ENCODE results near the gene NUB1. TPM values are rescaled to one million over a fixed set of nuclear protein-coding genes. Genes with fewer than 3 reads are reported as not detected.

NUB1 gene
- polyA plus RNA-seq, 1 donor: 100.0 TPM

DNA sequence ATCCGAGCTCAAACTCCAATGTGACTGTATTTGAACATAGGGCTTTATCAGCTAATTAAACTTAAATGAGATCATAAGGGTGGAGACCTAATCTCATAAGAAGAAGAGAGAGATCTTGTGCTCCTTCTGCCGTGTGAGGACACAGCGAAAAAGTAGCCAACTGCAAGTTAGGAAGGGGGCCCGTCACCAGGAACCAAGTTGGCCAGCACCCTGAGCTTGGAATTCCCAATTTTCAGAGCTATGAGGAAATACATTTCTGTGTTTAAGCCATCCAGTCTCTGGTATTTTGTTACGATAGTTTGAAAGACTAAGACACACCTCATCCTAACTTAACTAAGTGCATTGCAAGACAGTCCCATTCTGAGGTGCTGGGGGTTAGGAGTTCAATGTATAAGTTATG is 82.3 kb downstream of the NUB1 start:
- DNase-seq: no peak

DNA sequence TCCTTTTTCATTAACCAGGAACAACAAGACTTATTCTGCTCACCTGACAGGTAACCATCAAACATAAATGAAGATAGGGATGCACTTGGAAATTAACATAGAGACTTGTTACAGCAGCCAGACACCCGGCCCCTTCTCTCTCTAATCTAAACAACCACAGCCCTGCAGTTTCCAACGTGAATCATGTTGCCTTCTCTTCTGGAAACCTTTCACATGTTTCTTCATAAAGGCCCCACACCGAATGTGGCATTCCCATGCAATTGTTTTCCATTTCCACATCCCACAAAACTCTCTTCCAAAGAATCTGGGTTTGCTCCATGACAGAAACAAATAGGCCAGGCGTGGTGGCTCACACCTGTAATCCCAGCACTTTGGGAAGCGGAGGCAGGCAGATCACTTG is 83.2 kb downstream of the NUB1 start:
- DNase-seq: no peak

DNA sequence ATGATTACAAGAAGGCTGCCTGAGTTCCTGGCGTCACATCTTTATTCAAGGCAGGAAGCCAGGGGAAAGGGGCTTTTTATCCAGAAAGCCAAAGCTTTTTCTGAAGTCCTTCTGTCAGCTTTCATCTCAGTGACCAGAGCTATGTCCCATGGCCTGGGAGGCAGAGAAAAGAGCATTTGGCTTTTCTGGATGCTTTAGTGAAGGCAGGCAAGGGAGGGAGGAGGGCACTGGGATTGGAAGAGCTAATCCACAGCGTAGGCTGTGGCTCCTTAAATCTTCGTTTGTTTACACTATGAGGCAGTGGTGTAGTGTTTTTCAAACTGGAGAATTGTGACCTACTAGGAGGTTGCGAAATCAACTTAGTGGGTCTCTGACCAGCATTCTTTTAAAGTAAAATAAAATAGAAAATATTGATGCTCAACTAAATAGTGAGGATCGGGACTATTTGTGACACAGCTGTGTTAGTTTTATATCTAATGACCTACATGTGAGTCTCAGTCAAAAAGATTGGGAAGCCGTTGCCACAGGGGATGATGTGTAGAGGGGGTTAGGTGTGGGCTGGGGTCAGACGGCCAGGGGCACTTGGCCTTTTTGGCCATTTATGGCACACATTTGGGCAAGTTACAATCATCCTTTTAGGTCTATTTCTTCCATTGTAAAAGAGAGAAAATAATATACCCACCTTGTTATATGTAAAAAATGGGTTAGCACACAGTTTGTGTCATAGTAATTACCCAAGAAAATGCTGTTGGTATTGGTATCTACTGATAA is 84.2 kb downstream of the NUB1 start:
- no peak for DNase-seq

DNA sequence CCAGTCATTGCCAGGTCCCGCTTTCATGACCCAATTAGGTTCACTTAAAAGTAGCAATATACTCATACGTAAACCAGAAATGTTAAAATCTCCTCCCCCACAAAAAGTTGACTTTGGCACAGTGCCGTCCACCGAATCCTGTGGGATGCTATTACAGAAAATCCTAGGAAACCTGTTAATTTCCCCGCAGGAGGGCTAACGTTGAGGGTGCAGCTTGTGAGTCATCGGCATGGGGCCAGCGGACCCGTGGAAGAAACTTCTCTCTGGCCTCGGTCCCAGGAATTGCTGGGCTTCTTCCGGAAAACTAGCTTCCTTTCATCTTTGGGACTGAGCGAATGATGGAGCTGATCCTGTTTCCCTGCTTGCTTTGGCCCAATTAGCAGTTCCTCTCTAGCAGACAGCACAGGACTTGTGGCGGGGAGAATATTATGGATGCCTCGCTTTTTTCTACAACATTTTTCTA is 84.9 kb downstream of the NUB1 start:
- DNase-seq: no peak

DNA sequence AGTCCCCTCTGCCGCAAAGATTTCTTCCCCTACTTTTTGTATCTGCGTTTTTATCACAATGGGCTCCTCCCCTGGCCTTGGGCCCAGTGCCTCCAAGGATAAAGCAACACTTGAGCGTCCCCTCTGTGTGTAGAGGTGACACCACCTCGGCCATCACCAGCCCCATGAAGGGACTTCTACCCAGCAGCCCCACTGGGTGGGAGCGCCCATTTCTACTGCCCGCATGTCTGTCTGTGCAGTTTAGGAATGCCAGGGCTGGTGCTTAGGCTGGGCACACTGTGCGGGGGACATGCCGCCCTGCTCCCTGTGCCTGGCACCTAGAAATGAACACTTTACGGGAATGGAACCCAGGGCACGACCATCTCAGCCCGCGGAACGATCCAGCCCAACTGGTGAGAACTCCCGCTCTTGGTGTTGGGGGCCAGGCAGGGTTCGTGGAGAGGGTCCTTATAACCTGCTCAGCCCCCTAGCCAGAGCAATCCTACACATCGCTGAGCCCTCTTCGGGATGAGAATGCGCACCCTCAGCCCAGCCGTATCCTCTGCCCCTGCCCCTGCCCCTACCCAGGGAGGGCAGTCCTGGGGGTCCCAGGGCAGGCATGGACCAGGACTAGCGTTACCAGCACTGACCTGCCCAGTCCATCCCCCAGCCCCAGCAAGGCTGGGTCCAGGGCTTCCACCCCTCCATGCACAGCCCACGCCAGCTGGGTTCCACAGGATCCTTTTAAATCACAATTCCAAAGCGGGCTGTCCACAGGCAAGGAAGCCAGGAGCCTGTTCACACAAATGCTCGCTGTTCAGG is 85.5 kb downstream of the NUB1 start:
- no peak for DNase-seq

DNA sequence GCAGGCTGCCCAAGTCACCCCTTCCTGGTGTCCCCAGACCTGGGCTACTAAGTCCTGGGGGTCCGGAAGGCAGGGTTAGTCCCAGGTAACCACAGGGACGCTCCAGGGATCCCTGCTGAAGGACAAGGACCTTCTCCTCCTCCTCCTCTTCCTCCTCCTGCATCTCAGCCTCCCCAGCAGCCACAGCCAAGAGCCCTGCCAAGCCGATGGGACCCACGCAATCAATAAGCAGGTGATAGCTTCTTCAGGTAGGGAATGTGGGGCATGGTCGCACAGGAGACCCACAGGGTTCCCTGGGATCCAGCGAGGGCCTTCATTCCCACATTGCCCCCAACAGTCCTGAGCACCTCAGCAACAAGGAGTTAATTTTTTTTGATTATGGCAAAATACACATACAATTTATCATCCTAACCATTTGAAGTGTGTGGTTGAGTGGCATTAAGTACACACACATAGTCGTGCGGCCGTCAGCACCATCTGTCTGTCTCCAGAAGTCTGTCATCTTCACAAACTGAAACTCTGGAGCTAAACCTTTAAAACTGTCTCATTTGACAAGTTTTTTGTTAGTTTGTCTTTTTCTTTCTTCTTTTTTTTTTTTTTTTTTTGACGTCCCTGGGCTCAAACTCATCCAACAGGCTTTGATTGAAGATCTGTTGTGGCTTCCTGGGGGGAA is 86.2 kb downstream of the NUB1 start:
- no peak for DNase-seq

Other genes starting within 250 kb of the NUB1 start
- 0.22 TPM for gene GBX1, start 174.1 kb upstream of the NUB1 start, polyA plus RNA-seq (ENCODE audit: insufficient read length)
- gene ASB10, start 154.6 kb upstream of the NUB1 start, polyA plus RNA-seq (ENCODE audit: insufficient read length): not detected
- not detected for gene H2BK1, start 131.3 kb upstream of the NUB1 start, polyA plus RNA-seq (ENCODE audit: insufficient read length)
- gene ABCF2, start 114.6 kb upstream of the NUB1 start, polyA plus RNA-seq (ENCODE audit: insufficient read length): 24.6 TPM
- 21.2 TPM for gene CHPF2, start 109.3 kb upstream of the NUB1 start, polyA plus RNA-seq (ENCODE audit: insufficient read length)
- gene SMARCD3, start 93.1 kb upstream of the NUB1 start, polyA plus RNA-seq (ENCODE audit: insufficient read length): 80.6 TPM
- 38.8 TPM for gene WDR86, start 68.2 kb downstream of the NUB1 start, polyA plus RNA-seq (ENCODE audit: insufficient read length)
- 4.4 TPM for gene CRYGN, start 98.3 kb downstream of the NUB1 start, polyA plus RNA-seq (ENCODE audit: insufficient read length)
- 150 TPM for gene RHEB, start 178.1 kb downstream of the NUB1 start, polyA plus RNA-seq (ENCODE audit: insufficient read length)